Measurements from ENCODE around the gene TMEM178A. TPM values are rescaled to one million over a fixed set of nuclear protein-coding genes. Genes with fewer than 3 reads are reported as not detected.

TMEM178A gene
- total RNA-seq, 2 donors from 2014 or later, result 0.49 to 1.0 TPM

- Histone ChIP-seq H3K9ac (ENCODE audit: low read depth in 2 of 2, low read length in 2 of 2) (no peak overlapping the region), H3K27me3 (no peaks in the 10 kb centered on the region), H3K27ac (no peak overlapping the region), H3K36me3 (no peaks in the 10 kb centered on the region), H3K4me1 (no peaks in the 10 kb centered on the region), H3K4me3 (no peak overlapping the region), H3K9me3 (no peaks in the 10 kb centered on the region)
- no peak for DNase-seq
- intact Hi-C loops (cut with DNase I), result no loop called here
- no peak for TF ChIP-seq CTCF (IDR thresholded peaks at IDR 0.05)
These were observed 25.0 kb upstream of the TMEM178A start for GRCh38 chr2:39640681-39641080.

DNA sequence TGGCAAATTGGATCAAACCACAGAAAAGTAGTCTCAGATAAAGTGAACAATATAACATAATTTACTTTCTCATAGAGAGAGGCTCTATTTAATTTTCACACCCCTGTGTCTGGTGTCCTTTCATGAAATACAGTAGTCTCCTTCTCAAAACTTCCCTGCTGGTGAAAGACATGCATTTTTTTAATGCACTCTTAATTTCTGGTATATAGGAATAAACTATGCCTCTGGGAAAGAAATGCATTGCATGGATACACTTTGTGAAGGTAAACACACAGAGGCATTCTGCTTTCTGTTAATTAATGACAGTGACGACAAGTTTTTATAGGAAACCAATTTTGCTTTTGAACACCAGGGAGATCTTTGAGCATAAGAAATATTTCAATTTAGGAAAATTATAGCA, 24.1 kb upstream of the TMEM178A start:
- no peak overlapping the region for H3K27ac ChIP-seq
- TF ChIP-seq CTCF (IDR thresholded peaks at IDR 0.05), result no peak
- DNase-seq, result no peak
- H3K4me3 ChIP-seq, result no peak overlapping the region
- H3K9ac ChIP-seq (ENCODE audit: low read depth in 2 of 2, low read length in 2 of 2), result no peak overlapping the region
- H3K9me3 ChIP-seq, result no peaks in the 10 kb centered on the region
- intact Hi-C loops (cut with DNase I), result no loop called here
- no peaks in the 10 kb centered on the region for H3K36me3 ChIP-seq
- H3K4me1 ChIP-seq, result no peaks in the 10 kb centered on the region
- H3K27me3 ChIP-seq, result no peaks in the 10 kb centered on the region

GRCh38 chr2:39642051-39642718, 23.5 kb upstream of the TMEM178A start:
- H3K9me3 ChIP-seq, result no peaks in the 10 kb centered on the region
- TF ChIP-seq CTCF (IDR thresholded peaks at IDR 0.05), result no peak
- H3K27ac ChIP-seq, result no peak overlapping the region
- intact Hi-C loops (cut with DNase I), result no loop called here
- H3K36me3 ChIP-seq, result no peaks in the 10 kb centered on the region
- H3K9ac ChIP-seq (ENCODE audit: low read depth in 2 of 2, low read length in 2 of 2), result no peak overlapping the region
- no peaks in the 10 kb centered on the region for H3K27me3 ChIP-seq
- H3K4me1 ChIP-seq, result no peaks in the 10 kb centered on the region
- DNase-seq, result no peak
- no peak overlapping the region for H3K4me3 ChIP-seq

GRCh38 chr2:39645826-39646225, 19.9 kb upstream of the TMEM178A start:
- H3K27ac ChIP-seq, result no peak overlapping the region
- no peaks in the 10 kb centered on the region for H3K27me3 ChIP-seq
- H3K36me3 ChIP-seq, result no peaks in the 10 kb centered on the region
- H3K9me3 ChIP-seq, result no peaks in the 10 kb centered on the region
- no peak overlapping the region for H3K4me3 ChIP-seq
- H3K9ac ChIP-seq (ENCODE audit: low read depth in 2 of 2, low read length in 2 of 2), result no peak overlapping the region
- DNase-seq, result no peak
- no peak for TF ChIP-seq CTCF (IDR thresholded peaks at IDR 0.05)
- intact Hi-C loops (cut with DNase I), result no loop called here
- H3K4me1 ChIP-seq, result no peaks in the 10 kb centered on the region

GRCh38 chr2:39646267-39646666, 19.4 kb upstream of the TMEM178A start:
- Histone ChIP-seq H3K9me3 (no peaks in the 10 kb centered on the region), H3K36me3 (no peaks in the 10 kb centered on the region), H3K27me3 (no peaks in the 10 kb centered on the region), H3K27ac (no peak overlapping the region), H3K4me3 (no peak overlapping the region), H3K4me1 (no peaks in the 10 kb centered on the region), H3K9ac (ENCODE audit: low read depth in 2 of 2, low read length in 2 of 2) (no peak overlapping the region)
- no peak for TF ChIP-seq CTCF (IDR thresholded peaks at IDR 0.05)
- intact Hi-C loops (cut with DNase I), result no loop called here
- DNase-seq, result no peak
